GM21381 (cell line): ENCODE measurements around the gene LRRFIP1.
"Not testable (repeated sequence)": the region's sequence is repeated elsewhere in the genome, so short reads cannot be mapped to it uniquely, and the experiment has no call there.

Experiments used
- ATAC-seq: cut with Tn5 transposase; IDR thresholded peaks from one replicate; pipeline ENCODE4 v1.9.1; 2021; ENCODE audit warnings: mild to moderate bottlenecking, moderate library complexity; ENCODE audit not compliant: unreplicated experiment

The LRRFIP1 gene

DNA sequence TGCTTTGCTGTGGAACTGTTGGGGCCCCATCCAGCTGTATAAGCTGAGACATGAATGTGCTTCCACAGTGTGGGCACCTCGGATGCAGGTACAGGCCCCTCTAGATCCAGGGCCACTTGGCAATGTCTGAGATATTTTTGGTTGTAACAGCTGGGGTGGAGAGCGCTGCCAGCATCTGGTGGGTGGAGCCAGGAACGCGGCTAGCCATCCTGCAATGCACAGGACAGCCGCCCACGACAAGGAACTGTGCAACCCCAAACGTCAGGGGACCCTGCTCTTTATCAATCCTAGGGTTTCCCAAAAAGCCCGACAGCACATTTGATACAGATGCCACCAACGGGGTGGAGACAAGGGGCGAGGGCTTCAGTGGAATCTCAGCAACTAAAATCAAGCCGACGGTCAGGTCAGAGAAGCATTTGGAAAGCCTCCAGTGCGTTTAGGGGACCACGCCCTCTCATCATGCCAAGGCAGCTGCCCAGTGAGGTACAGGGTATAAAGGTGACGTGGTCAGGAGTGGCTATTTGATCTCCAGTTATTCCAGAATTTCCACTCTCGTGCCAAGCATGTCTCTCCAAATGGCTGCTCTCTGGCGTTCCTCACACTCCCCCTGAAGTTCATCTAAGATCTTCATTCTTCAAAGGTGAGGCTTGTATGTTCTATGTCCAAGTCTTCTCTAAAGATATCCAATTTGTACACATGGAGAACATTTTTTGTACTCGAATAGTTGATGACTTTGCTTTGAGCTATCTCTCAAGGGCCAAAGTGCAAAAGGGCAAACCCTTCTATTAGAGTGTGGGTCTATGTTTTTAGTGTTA lies 55.7 kb downstream of the LRRFIP1 start:
- no peak for ATAC-seq

- no peak for ATAC-seq
These were observed 58.0 kb downstream of the LRRFIP1 start for GRCh38 chr2:237685408-237685807.

DNA sequence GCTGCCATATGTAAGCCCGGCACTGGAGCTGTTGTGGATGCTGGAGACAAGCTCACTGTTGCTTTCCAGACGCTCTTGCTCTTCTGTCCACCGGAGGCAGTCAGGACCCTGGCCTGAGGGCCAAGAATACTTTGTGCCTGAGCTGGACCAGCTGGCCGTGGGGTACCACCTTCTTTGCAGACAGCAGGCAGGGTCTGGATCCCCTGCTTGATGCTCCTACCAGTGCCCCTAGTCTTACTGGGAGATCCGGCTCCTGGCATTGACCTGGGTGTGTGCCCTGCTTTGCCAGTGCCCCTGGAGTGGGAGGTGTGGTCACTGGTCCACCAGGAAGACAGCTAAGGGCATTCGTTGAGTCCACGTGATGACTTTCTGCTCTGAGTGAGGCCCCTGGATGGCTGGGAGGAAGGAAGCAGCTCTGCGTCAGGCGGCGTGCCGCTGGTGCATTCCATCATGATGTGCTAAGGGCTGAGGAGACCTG lies 59.3 kb downstream of the LRRFIP1 start:
- no peak for ATAC-seq

DNA sequence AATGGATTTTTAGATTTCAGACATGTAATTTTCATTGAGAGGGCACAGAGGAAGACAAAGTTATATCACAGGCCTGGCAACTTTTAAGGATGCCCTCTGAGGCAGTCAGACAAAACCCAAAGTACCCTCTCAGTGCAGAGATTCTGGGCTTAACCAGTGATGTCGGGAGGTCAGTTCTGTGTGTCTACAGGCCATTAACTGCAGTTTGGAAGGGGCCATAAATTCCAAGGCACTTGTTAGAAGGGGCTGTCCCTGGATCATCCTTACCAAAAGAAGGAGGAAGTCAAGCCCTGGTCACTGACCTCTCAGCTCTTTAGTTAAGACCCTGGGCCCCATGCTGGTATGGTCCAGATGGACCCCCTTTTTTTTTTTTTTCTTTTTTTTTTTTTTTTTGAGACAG lies 60.7 kb downstream of the LRRFIP1 start:
- ATAC-seq: no peak

DNA sequence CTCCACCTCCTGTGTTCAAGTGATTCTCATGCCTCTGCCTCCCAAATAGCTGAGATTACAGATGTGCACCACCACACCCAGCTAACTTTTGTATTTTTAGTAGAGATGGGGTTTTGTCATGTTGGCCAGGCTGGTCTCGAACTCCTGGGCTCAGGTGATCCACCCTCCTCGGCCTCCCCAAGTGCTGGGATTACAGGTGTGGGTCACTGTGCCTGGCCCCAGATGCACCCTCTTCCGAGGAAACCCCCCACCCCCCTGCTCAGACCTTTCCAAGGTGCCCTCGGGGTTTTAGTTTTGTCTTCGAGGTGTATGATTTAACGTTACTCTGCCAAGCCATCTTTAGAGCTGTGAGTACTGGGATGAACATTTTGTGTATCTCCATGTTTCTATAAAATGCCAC lies 61.2 kb downstream of the LRRFIP1 start:
- not testable (repeated sequence) for ATAC-seq

- no peak for ATAC-seq
These were observed 62.1 kb downstream of the LRRFIP1 start for GRCh38 chr2:237689336-237690131.

- ATAC-seq: peak; percentile 39
These were observed 63.9 kb downstream of the LRRFIP1 start for GRCh38 chr2:237691029-237691907.

DNA sequence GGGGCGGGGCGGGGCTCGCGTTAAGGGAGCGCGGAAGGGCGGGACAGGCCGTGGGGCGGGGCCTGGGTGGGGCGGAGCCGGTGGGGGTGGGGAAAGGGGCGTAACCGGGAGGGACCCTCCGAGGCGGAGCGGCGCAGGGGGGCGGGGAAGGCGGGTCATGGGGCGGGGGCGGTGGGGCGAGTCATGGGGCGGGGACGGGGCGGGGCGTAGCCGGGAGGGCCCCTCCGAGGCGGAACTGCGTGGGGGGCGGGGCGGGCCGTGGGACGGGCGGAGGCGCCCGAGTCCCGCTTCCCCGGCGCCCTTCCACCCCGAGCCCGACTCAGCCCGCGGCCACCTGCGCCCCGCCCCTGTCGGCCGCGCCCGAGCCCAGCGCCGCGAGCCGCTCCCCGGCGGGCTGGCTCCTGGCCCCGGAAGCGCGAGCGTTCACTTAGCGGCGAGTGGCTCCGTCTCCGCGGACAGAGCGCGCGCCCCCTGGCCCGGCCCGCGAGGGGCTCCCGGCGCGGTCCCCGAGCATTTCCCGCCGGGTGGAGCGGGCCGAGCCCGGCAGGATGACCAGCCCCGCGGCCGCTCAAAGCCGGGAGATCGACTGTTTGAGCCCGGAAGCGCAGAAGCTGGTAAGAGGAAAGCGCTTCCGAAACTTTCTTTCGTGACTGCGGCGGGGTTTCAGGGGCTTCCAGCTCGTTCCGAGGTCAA lies 64.7 kb downstream of the LRRFIP1 start:
- peak; percentile 51 for ATAC-seq

DNA sequence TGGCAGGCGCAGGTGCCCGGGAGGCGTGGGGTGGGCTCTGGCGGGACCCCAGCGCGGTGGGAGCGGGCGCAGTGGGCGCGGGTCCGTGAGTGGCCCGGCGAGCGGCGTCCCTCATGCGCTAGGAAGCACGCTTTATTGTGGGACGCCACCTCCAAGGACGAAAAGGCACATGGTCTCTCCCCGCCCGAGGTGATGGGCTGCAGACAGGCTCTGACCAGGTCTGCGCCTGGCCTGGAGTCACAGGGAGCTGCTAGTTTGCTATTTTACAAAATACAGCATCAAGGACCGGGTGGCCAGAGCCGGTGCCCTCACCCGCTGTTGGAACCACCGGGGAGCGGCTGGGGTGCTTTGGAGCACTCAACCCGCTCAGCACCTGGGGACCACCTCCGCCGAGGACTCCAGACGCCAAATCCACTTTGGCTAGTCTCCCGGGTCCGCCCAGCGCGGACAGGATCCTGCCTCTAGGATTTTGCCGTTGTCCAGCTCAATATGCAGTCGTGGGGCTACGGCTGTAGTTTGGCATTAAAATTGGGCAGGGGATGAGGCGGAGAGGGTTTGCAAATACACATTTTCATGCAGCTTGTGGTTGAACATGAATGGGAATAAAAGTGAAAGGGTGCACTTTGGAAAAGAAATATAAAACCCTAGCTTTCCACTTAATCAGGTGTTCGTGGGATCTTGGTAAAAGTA lies 65.4 kb downstream of the LRRFIP1 start:
- peak; percentile 2 for ATAC-seq

DNA sequence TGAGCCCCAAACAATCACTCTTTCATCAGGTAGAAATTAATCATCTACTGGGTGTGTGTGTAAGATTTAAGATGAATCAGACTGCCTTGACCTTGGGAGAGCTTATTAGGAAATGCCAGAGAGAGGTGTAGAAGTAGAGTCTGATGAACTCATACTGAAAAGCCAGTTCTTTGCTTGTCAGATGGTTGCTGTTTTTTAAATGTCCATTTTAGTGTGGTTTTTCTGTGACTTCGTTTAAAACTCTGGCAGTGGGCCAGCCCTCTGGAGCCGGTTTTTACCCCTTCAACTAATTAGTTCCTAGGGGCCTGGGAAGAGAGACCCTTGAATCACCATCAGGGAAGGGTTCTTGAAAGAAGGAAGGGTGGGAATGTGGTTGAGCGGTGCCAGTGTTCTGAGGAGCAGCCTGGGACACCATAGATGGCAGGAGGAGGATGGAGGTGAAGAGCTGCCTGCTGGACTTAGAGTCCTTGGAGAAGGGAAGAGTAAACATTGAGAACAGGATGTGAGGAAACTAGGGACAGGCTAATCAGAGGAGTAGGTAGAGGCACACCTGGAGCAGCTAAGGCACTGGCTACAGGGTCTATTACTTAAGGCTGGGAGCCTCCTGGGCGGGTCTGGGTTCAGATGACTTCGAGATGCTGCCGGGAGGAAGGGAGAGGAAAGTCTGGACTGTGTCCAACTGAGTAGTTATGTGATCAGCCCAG lies 66.1 kb downstream of the LRRFIP1 start:
- ATAC-seq: no peak

GRCh38 chr2:237694415-237695194 lies 67.2 kb downstream of the LRRFIP1 start:
- ATAC-seq: peak; percentile 1

- ATAC-seq: peak; percentile 16
These were observed 67.9 kb downstream of the LRRFIP1 start for GRCh38 chr2:237695201-237695780.

GRCh38 chr2:237696461-237696860 lies 69.1 kb downstream of the LRRFIP1 start:
- peak; percentile 15 for ATAC-seq

DNA sequence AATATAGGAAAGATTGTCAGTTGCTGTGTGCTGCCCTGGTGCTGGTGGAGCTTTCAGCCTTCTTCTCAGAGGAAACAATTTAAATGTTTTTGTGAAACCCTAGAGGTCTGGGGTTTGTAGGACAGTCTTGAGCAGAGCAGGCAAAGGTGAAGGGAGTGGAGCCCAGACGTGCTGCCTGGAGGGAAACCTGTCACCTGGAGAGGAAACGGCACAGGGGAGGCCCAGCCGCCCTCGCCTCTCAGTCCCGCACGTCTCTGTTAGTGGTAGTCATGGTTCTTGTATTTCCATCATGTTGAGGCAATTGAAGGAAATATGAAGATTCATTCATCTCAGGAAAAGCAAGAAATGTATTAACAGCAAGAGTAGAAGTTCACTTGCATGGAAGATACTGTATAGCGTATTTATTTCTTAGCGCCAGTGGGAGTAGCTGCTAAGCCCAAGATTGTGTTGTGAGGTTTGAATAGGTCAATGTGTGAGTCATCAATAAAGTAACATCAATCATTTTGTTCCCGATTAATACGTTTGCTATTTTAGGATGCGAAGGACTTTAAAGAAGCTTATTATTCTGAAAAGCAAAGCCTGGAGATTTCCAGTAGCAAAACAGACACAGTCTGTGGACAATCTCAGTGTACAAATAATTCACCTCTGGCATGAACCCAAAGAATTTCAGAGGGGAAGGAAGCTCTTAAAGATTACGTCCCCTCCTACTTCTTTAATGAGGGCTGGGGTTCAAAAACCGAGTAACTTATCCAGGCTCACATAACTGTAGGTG lies 70.4 kb downstream of the LRRFIP1 start:
- no peak for ATAC-seq

GRCh38 chr2:237698358-237698694 lies 70.9 kb downstream of the LRRFIP1 start:
- ATAC-seq: no peak

- no peak for ATAC-seq
These were observed 72.6 kb downstream of the LRRFIP1 start for GRCh38 chr2:237699870-237700511.

DNA sequence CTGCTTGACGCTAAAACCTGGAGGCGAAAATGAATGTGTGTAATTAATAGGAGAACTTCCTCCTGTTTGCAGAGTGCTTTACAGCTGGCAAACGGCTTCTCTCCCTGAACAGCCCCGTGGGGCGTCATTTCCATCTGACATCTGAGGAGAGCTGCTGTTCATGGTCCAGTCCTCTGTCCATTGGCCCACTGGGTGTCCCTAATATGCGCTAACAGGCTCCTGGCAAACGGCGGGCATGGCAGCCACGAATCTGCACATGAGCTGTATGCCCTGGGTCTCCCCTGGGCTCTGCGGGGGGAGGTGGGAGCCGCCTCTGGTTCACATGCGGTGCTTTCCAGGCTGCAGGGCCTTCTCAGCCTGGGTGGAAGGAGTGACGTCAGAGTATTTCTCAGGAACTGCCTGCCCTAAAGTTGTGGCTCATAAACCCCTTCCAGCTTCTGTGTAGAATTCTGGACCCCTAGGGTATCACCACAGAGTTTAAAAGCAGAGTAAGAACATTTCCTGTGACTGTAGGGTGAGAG lies 73.2 kb downstream of the LRRFIP1 start:
- ATAC-seq: no peak
